Ishikawa (cell line): ENCODE data around the gene METRNL.

Source experiments
- EP300 ChIP-seq: IDR thresholded peaks from 2 replicates; pipeline ENCODE4 v1.6.1; 2012; ENCODE audit warnings: borderline replicate concordance
- NFIC ChIP-seq: IDR thresholded peaks from 2 replicates; pipeline ENCODE4 v1.6.1; 2012
- TF ChIP-seq, protein P1 (sequence below): IDR thresholded peaks from 2 replicates; pipeline ENCODE4 v1.6.1; 2012
- TF ChIP-seq, protein P2 (sequence below): IDR thresholded peaks from 2 replicates; pipeline ENCODE4 v1.6.1; 2012

DNA sequence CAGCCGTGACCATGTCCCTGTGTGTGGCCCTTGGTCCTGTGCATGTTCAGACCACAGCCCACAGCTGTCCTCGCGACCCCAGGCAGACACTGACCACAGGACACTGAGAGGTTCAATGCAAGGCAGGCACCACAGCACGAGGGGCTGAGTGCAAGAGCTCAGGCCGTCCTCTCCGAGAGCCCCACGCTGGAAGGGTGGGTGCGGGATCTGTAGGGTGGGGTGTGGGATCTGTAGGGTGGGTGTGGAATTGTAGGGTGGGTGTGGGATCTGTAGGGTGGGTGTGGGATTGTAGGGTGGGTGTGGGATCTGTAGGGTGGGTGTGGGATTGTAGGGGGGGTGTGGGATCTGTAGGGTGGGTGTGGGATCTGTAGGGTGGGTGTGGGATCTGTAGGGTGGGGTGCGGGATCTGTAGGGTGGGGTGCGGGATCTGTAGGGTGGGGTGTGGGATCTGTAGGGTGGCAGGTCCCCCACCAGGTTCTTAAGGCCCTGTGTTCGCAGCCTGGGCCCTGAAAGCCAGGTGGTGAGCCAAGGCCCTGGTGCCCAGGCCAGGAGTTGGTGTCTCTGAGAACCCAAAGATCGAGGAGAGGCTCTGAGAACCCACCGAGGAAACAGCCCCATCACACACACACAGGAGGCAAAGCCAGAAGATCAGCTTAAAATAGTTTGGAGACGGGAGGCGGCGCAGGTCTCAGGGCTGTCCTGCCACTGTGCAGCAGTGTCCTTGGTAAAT lies 48.2 kb downstream of the METRNL start:
- no peak for TF ChIP-seq EP300
- TF ChIP-seq, protein P1, sequence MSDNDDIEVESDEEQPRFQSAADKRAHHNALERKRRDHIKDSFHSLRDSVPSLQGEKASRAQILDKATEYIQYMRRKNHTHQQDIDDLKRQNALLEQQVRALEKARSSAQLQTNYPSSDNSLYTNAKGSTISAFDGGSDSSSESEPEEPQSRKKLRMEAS = no peak
- TF ChIP-seq, protein P2, sequence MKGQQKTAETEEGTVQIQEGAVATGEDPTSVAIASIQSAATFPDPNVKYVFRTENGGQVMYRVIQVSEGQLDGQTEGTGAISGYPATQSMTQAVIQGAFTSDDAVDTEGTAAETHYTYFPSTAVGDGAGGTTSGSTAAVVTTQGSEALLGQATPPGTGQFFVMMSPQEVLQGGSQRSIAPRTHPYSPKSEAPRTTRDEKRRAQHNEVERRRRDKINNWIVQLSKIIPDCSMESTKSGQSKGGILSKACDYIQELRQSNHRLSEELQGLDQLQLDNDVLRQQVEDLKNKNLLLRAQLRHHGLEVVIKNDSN = no peak
- TF ChIP-seq NFIC = no peak
